IPS-18a (cell line): Measurements from ENCODE around the gene FAM168A.
"Not testable (repeated sequence)": the region's sequence is repeated elsewhere in the genome, so short reads cannot be mapped to it uniquely, and the experiment has no call there.

Source experiments
- H3K27ac ChIP-seq: one replicate; pipeline ENCODE4 v1.5.1; 2013; ENCODE audit warnings: low read length
- H3K27me3 ChIP-seq: one replicate; pipeline ENCODE4 v1.6.1; 2013; ENCODE audit warnings: mild to moderate bottlenecking, low read length; ENCODE audit not compliant: control insufficient read depth, insufficient read depth
- H3K36me3 ChIP-seq: one replicate; pipeline ENCODE4 v1.6.1; 2013; ENCODE audit warnings: low read depth, low read length; ENCODE audit not compliant: control insufficient read depth
- H3K4me1 ChIP-seq: one replicate; pipeline ENCODE4 v1.6.1; 2013; ENCODE audit warnings: low read depth, low read length; ENCODE audit not compliant: control insufficient read depth
- H3K4me3 ChIP-seq: one replicate; pipeline ENCODE4 v1.5.1; 2013; ENCODE audit warnings: low read length
- H3K9ac ChIP-seq: one replicate; pipeline ENCODE4 v1.6.1; 2013; ENCODE audit warnings: mild to moderate bottlenecking, low read length, moderate library complexity
- H3K9me3 ChIP-seq: one replicate; pipeline ENCODE4 v1.6.1; 2013; ENCODE audit warnings: low read depth, low read length; ENCODE audit not compliant: control insufficient read depth

The FAM168A gene

GRCh38 chr11:73461964-73462363 is 135.9 kb downstream of the FAM168A start:
- H3K4me1 ChIP-seq = no peaks in the 10 kb centered on the region
- no peaks in the 10 kb centered on the region for H3K36me3 ChIP-seq
- no peak overlapping the region for H3K9ac ChIP-seq
- no peak overlapping the region for H3K27ac ChIP-seq
- H3K4me3 ChIP-seq = no peak overlapping the region
- H3K9me3 ChIP-seq = no peaks in the 10 kb centered on the region
- H3K27me3 ChIP-seq = no peaks in the 10 kb centered on the region

- Histone ChIP-seq H3K4me3 (no peak overlapping the region), H3K27ac (no peak overlapping the region), H3K36me3 (no peaks in the 10 kb centered on the region), H3K9ac (no peak overlapping the region), H3K4me1 (no peaks in the 10 kb centered on the region), H3K9me3 (no peaks in the 10 kb centered on the region), H3K27me3 (no peaks in the 10 kb centered on the region)
Observed at GRCh38 chr11:73461335-73461840, 136.5 kb downstream of the FAM168A start.

GRCh38 chr11:73458201-73458600 is 139.7 kb downstream of the FAM168A start:
- no peaks in the 10 kb centered on the region for H3K9me3 ChIP-seq
- no peaks in the 10 kb centered on the region for H3K27me3 ChIP-seq
- H3K27ac ChIP-seq = no peak overlapping the region
- H3K36me3 ChIP-seq = no peaks in the 10 kb centered on the region
- H3K4me3 ChIP-seq = no peak overlapping the region
- no peaks in the 10 kb centered on the region for H3K4me1 ChIP-seq
- H3K9ac ChIP-seq = no peak overlapping the region

- H3K36me3 ChIP-seq = no peaks in the 10 kb centered on the region
- H3K9ac ChIP-seq = no peak overlapping the region
- no peaks in the 10 kb centered on the region for H3K9me3 ChIP-seq
- no peak overlapping the region for H3K4me3 ChIP-seq
- H3K4me1 ChIP-seq = no peaks in the 10 kb centered on the region
- no peaks in the 10 kb centered on the region for H3K27me3 ChIP-seq
- no peak overlapping the region for H3K27ac ChIP-seq
Observed at GRCh38 chr11:73454987-73455386, 142.9 kb downstream of the FAM168A start.

- Histone ChIP-seq H3K4me3 (no peak overlapping the region), H3K27ac (no peak overlapping the region), H3K36me3 (no peaks in the 10 kb centered on the region), H3K9me3 (no peaks in the 10 kb centered on the region), H3K9ac (no peak overlapping the region), H3K27me3 (no peaks in the 10 kb centered on the region), H3K4me1 (no peaks in the 10 kb centered on the region)
Observed at GRCh38 chr11:73453562-73453961, 144.3 kb downstream of the FAM168A start.

- Histone ChIP-seq H3K27me3 (no peaks in the 10 kb centered on the region), H3K4me1 (no peaks in the 10 kb centered on the region), H3K9ac (no peak overlapping the region), H3K27ac (no peak overlapping the region), H3K36me3 (no peaks in the 10 kb centered on the region), H3K4me3 (no peak overlapping the region), H3K9me3 (no peaks in the 10 kb centered on the region)
Observed at GRCh38 chr11:73452726-73453125, 145.2 kb downstream of the FAM168A start.

GRCh38 chr11:73451896-73452295 is 146.0 kb downstream of the FAM168A start:
- H3K9ac ChIP-seq = no peak overlapping the region
- no peak overlapping the region for H3K4me3 ChIP-seq
- H3K4me1 ChIP-seq = no peaks in the 10 kb centered on the region
- H3K27ac ChIP-seq = no peak overlapping the region
- no peaks in the 10 kb centered on the region for H3K27me3 ChIP-seq
- H3K9me3 ChIP-seq = no peaks in the 10 kb centered on the region
- no peaks in the 10 kb centered on the region for H3K36me3 ChIP-seq

GRCh38 chr11:73446766-73447165 is 151.1 kb downstream of the FAM168A start:
- no peaks in the 10 kb centered on the region for H3K4me1 ChIP-seq
- H3K27me3 ChIP-seq = no peaks in the 10 kb centered on the region
- H3K27ac ChIP-seq = no peak overlapping the region
- H3K4me3 ChIP-seq = no peak overlapping the region
- no peaks in the 10 kb centered on the region for H3K36me3 ChIP-seq
- no peaks in the 10 kb centered on the region for H3K9me3 ChIP-seq
- H3K9ac ChIP-seq = no peak overlapping the region

- no peaks in the 10 kb centered on the region for H3K4me1 ChIP-seq
- no peaks in the 10 kb centered on the region for H3K9me3 ChIP-seq
- no peak overlapping the region for H3K4me3 ChIP-seq
- no peak overlapping the region for H3K9ac ChIP-seq
- H3K27ac ChIP-seq = no peak overlapping the region
- H3K27me3 ChIP-seq = no peaks in the 10 kb centered on the region
- no peaks in the 10 kb centered on the region for H3K36me3 ChIP-seq
Observed at GRCh38 chr11:73445980-73446379, 151.9 kb downstream of the FAM168A start.

- Histone ChIP-seq H3K27ac (no peak overlapping the region), H3K9ac (no peak overlapping the region), H3K36me3 (no peaks in the 10 kb centered on the region), H3K27me3 (no peaks in the 10 kb centered on the region), H3K9me3 (no peaks in the 10 kb centered on the region), H3K4me3 (no peak overlapping the region), H3K4me1 (peaks cover 15% of the 10 kb centered on the region)
Observed at GRCh38 chr11:73439002-73439843, 158.7 kb downstream of the FAM168A start.

- H3K9ac ChIP-seq, H3K27me3 ChIP-seq, H3K27ac ChIP-seq, H3K4me3 ChIP-seq, H3K36me3 ChIP-seq, H3K9me3 ChIP-seq: not testable (repeated sequence)
- peaks cover 15% of the 10 kb centered on the region for H3K4me1 ChIP-seq
Observed at GRCh38 chr11:73436859-73437258, 161.1 kb downstream of the FAM168A start.

- no peaks in the 10 kb centered on the region for H3K27me3 ChIP-seq
- H3K36me3 ChIP-seq = no peaks in the 10 kb centered on the region
- no peaks in the 10 kb centered on the region for H3K9me3 ChIP-seq
- H3K4me1 ChIP-seq = peaks cover 6% of the 10 kb centered on the region
- H3K9ac ChIP-seq = no peak overlapping the region
- H3K27ac ChIP-seq = no peak overlapping the region
- H3K4me3 ChIP-seq = no peak overlapping the region
Observed at GRCh38 chr11:73431396-73431795, 166.5 kb downstream of the FAM168A start.
